Activated CD4-positive, alpha-beta T cell treated with anti-CD3 and anti-CD28 coated beads, Interleukin-2, amount 50 U/mL, for 1 hour (primary cell): Measurements from ENCODE around the gene C1QL1.
"Not testable (repeated sequence)": the region's sequence is repeated elsewhere in the genome, so short reads cannot be mapped to it uniquely, and the experiment has no call there.

Source experiments
- DNase-seq: peaks from one replicate; pipeline ENCODE4 v3.0.0-alpha.2; 2020

C1QL1 gene

DNA sequence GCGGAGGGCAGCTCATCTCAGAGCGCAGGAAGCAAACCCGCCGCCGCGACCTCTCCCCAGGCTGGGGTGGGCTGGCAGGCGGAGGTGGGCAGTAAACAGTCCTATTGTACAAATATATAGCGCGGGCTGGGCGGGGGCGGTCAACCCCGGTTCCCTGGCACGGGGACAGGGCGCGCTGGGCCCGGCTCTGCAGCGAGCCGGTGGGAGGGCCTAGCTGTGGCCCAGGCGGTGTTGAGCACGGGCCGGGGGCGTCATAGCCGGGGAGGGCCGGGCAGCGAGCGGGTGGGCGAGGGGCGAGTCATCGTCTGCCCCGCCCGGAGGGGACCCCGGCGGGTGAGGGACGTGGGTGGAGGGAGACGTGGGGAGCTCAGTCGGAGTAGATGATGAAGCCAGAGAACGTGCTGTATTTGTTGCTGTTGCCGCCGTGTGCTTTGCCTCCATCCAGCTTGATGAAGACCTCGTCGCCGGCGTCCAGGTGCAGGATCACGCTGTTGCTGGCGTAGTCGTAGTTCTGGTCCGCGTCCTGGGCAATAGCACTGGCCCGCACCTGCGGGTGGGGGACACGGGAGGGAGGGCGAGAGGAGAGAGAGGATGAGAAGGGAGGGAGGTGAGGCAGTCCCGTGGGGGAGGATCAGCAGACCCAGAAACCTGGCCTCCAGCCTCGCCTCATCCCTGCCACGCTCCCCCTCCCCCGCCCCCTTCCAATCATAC lies 8.1 kb downstream of the C1QL1 start:
- DNase-seq, result no peak

DNA sequence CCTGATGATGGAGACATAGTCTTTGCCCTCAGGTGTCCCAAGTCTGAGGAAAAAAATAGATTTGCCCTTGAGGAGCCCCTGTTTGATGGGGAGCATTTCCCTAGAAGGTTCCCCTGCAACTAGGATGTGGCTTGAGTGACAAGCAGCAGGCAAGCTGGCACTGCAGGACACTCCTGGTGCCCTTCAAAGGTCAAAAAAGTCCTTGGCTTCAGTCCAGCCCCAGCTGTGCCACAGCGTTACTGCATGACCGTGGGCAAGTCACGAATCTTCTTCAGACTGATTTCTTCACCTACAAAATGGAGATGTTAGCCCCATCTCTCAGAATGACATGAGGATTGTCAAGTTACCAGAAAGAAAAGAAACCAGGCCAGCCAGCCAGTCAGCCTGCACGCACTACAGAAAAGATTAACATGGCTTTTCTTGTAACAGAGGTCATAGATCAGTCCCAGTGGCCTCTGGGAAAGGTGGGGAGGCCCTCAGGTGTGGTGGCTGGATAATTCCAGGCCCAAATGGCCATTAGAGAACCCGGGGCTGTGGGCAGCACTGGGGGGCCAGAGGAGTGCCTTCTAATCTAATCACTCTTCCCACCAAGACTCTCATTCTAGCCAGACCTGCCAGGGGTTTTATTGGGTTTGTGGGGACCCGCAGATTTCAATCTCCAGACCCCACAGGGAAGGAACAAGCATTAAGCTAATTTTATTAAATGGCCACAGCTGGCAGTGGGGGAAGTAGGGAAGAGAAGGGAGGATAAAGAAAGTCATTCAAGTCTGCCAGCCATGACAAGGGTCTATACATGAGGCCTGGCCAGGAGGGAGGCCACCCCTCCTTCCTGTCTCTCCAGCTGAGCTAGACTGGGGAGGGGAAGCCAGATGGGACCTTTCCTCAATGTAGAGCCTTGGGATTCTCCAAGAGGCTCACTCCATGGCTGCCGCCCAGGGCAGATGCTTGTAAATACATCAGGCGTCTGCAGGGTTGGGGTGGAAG lies 10.8 kb downstream of the C1QL1 start:
- DNase-seq, result no peak

DNA sequence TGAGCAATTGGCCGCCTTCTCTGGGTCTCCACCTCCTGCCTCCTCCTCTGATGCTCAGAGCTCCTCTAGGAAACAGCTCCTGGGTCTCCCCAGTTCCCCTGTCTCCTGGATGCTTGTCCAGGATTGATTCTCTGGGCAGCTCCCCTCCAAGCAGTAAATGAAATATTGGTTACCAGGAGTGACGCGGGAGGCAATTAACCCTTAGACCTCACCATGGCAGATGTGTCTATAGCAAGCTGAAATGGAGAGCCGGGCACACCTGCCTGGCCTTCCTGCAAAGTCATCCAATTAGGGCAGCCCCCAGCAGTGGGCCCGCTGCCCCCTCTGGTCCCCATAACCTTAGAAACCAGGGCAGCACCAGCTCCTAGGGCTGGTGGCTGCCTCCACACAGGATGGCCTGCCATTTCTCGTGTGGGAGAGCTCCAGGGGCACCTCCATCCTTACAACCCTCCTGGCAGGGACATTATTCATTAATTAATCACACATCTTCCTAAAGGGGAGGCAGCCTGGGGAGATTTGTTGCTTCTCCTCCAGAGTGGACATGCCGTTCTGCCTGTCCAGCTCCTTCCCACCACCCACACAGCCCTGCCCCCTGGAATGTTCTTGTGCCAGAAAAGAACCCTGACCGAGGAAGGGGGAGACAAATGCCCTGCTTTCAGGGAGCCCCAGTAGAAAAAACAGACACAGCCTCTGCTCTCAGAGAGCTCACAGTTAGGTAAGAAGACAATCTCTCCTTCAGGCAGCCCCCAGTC lies 12.3 kb downstream of the C1QL1 start:
- DNase-seq, result no peak

DNA sequence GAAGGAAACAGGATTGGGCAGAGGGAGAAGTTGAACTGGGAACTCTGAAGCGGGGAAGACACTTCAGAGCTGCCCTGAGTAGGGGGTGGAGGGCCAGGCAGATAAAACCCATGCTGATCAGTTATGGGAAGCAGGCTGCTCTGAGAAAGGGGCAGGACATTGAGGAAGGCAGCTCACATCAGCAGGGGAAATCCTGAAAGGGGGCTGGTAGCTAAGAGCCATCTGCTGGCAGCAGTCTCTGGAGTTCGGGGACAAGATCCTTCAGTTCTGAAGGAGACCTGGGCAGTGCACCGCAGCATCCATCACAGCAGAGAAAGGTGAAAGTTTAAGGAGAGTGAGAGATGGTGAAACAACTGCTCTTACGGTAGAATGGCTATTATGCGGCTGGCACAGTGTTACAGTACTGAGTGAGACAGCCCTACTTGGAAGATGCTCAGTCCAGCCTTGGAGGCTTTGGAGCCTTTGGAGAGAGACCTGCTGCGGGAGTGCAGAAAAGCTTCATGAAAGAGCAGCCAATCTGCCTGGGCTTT lies 15.1 kb downstream of the C1QL1 start:
- DNase-seq, result no peak

DNA sequence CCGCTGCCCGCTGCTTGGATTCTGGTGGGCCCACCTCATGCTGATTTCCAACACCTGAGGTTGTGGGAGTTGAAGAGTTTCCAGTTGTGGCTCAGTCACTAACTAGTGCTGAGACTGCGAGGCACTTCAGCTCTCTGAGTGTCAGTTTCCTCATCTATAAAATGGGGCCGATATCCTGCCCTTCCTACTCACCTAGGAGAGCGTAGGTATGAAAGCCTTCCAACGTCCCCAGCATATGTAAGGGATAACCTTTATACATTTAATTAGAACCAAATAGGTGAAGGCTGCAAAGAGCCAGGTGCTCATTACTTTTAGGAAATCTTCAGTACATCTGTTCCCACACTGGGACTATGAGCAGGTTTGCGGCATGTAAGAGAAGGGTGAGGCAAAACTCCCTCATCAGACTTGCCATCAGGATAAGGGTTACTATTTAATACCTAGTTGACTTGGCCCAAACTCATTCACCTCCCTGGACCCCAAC lies 19.7 kb downstream of the C1QL1 start:
- DNase-seq, result no peak

DNA sequence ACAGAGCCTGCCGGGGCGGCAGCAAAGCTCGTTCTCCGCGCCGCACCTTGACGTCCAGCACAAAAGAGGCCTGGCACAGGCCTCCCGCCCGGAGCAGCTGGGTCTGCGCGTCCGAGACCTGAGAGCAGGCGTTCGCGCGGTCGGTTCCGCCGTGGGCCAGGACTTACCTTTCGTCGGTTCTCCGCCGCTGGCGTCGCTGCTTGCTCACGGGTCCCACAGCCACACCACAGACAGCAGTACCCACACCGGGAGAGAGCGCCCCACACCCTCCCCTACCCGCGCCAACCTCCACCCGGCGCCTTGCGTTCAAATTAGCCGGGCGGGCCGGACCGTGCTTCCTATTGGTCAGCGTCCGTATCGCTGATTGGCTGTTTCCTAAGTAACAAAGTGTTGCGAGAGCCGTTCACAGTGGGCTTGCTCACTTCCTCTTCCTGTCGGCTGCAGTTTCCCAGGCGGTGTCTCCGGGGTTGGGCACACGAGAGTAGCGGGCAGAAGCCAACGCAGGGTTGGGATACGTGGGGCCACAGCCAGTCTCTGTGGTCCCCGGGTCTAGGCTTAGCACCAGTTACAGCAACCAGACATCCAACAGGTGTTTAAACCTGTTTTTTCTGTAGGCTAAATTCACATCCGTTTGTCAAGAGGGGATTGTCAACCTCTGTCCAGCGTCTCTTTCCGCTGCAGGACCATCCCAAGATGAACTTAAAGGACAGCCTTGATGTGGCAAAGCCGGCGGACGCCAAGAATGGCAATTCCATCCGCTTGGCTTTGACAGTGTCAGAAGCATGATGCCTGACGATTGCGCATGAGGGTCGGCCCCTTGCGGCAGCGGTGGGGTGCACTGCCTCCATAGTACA lies 20.4 kb downstream of the C1QL1 start, which contains the start of gene KIF18B:
TSS of gene KIF18B (minus strand) at position 313 of the 854 bp plus-strand sequence. CDS start 11,429 bp downstream, outside the sequence.
- DNase-seq, result peak; percentile 85

DNA sequence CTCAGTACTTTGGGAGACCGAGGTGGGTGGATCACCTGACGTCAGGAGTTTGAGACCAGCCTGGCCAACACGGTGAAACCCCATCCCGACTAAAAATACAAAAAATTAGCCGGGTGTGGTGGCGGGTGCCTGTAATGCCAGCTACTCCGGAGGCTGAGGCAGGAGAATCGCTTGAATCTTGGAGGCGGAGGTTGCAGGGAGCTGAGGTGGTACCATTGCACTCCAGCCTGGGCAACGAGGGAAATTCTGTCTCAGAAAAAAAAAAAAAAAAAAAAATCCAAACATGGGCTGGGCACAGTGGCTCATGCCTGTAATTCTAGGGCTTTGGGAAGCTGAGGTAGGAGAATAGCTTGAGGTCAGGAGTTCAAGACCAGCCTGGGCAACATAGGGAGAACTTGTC lies 22.5 kb downstream of the C1QL1 start:
- DNase-seq, result not testable (repeated sequence)

DNA sequence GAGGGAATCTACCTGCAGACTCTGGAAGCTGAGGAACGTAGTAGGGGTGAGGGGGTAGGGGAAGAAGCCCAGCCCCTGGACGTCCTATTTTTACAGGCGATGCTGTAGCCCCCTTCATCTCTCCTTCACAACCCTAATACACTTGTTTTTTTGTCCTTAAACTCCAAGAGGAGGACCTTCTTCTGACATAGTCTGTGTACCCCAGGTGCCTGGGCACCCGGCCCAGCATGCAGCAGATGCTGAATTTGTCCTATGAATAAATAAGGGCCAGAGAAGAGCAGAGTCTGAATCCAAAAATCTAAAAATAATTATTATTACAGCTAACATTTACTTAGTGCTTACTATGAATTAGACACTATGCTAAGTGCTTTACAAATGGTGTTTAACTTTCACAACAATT lies 25.6 kb downstream of the C1QL1 start:
- DNase-seq, result no peak

DNA sequence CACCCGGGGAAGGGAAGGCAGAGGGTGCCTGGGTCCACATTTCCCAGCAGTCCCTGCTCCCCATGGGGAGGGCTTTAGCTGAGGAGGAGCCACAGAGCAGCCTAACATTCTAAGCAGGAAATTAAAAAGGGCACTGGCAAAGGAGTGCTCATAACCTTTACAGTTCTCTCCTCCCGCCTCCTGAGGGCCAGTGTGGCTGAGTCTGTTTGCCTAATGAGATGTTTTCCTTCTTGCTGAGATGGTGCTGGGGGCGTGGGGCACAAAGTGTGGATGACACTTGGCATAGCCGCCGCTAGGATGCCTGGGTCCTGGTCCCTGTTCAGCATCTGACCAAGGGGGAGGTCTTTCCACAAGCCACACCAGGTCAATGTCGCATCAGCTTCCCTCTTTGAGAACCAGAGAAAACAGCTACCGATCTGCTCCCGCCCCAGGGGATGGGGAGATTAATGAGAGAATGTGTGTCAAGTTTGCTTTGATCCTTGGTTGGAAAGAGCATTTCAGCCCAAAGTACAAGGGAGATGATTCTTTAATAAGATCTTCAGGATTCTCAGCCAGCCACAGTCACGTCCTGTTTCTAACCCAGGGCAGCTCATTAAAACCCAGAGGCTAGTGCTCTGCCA lies 26.3 kb downstream of the C1QL1 start:
- DNase-seq, result no peak

DNA sequence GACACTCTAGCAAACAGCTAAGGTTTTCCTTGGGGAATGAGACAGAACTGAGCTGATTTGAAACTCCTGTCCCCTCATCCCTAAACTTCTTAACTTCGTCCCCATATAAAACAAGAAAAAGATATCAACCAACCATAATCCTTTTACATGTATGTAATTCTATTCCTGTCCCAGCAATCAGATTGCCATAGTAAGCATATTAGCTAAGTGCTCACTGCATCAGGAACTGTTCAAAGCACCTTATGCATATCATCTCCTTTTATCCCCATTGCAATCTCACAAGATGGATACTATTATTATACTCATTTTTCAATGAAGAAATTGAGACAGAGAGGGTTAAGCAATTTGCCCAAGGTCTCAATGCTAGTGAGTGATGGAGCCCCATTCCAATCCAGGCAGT lies 27.3 kb downstream of the C1QL1 start:
- no peak for DNase-seq

DNA sequence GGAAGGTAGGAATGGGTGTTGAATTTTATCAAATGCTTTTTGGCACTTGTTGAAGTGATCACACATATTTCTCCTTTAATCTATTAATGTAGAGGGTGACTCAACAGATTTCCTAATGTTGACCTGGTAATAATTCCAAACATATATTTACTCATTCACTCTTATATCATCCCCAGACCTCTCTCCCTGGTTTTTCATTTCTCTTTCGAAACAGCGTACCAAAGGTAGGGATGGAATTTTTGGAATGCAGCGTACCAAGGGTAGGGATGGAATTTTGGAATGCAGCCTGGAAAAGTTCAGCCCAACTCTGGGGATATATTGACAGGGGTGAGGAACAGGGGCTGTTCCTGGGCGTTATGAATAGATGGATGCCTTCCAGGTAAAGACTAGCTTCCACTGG lies 27.8 kb downstream of the C1QL1 start:
- DNase-seq, result no peak

DNA sequence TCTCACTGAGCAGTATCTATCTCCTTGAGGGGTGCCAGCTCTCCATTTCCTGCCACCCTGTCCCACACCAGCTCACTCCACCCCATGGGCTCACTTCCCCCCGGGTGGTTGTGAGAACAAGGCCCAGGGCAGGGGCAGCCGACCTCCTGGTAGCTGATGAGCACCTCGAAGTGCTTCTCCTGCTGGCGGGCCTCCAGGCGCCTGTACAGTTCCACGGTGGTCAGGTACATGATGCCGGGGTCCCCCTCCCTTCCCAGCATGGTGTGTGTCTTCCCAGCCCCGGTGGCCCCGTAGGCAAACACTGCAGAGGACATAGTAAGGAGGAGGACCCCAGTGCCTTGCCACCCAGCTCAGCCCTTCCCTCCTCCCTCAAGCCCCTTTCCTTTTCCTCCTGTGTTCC lies 33.0 kb downstream of the C1QL1 start:
- no peak for DNase-seq

DNA sequence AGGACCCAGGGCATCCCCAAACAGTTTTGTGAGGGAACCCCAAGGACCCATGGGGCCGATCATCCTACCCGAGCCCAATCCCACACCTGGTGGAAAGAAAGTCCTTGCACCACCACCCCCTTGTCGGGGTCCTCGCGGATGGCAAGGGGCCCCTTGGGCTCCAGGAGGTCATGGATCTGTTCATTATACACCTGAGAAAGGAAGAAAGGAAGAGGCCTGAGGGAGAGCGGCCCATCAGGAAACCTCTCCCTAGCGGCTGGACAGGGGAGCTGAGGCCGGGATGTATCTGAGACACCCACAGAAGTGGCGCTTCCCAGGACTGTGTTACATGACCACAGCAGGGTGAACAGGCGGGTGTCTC lies 33.4 kb downstream of the C1QL1 start:
- DNase-seq, result no peak

DNA sequence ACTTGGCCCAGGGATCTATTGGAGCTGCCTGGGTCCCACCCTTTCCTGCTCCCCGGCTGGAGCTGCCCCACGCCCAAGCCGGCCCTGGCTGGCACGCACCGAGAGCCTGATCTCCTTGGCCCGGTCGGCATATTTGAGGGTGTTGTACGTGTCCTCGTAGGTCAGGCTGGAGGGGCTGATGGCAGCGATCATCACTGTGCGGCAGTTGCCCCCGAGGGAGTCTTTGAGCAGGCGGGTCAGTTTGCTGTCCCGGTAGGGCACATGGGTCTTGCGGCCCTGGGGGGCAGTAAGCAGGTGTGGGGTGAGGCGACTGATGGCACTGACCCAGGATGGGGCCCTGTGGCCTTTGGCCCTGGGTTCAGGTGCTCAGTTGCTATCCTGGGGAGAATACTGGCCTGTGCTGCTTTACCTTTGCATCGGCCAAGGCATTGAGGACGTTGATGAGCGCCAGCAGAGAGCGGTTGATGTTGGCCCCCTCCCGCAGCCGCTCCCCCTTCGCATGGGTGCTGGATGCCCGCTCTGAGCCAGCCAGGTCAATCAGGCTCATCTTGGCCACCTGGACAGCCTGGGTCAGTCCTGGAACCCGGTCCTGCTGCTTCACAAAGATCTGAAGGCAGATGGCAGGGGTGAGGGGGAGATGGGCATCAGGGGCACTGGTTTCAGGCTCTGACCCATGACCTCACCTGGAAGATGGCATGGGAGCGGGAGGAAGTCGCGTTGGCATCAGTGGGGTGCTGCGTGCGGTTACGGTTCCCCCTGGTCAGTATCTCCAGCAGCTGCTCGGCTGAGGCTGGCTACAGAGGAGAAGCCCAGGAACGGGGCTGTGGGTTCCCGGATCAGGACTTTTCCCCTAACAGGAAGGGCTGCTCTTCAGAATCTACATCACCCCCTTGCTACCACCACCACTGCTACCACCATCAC lies 34.0 kb downstream of the C1QL1 start:
- no peak for DNase-seq

DNA sequence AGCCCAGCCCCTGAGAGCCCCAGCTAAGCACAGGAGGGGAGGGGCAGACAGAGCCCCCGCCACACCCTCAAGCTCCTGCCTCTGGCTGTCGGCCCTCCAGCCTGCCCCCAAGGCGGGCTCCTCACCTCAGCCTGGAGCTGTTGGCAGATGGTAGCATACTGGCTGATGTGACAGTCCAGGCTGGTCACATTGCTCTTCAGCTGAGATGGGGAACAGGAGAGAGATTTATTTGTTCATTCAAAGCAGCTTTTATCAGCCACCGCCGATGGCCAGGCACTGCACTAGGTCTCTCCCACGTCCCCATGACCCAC lies 35.4 kb downstream of the C1QL1 start:
- no peak for DNase-seq

DNA sequence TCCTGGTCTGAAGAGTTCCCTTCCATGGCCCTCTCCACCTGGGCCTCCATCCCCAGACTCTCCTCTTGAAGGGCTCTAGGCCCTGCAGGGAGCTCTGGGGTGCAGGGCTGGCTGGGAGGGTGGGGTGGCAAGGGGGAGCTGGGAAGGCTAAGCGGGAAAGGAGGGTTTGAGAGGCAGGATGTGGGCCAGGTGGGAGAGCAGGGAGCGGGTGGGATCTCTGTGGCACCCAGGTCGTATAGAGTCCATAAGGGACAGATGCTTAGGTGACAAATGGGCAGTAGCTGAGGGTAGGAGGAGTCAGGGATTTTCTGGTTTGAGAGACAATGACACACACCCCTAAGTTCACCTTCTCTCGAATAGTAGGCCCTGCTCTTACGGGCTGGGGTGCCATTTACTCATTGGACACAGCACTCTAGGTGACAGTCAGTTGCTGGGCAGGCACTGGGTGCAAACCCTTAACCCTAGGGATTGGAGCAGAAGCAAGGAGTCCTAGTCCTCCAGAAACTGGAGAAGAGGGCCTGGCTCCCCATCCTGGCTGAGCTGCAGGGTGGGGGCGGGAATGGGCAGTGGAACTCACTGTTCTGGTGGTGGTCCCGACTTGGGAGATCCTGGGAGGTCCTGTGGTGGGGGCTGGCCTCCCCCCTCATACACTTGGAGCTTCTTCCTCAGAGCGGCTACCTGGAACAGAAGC lies 35.9 kb downstream of the C1QL1 start:
- no peak for DNase-seq

DNA sequence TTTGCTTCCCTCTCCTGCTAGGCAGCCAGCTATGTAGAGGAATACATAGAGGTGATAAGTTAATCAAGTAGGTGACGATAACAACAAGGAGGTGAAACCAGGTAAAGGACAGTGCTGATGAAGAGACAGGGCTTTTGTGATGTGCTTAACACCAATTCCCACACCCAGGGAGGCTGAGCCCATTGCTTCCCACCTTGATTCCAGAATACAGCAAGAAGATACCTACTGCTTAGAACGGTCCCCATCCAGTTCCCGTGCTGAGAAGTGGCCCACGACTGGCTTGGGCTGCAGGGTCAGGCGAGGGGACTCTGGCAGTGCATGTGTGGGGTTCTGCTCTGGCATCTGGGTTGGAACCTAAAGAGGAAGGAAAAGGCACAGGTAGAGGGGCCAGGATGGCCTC lies 36.7 kb downstream of the C1QL1 start:
- no peak for DNase-seq

DNA sequence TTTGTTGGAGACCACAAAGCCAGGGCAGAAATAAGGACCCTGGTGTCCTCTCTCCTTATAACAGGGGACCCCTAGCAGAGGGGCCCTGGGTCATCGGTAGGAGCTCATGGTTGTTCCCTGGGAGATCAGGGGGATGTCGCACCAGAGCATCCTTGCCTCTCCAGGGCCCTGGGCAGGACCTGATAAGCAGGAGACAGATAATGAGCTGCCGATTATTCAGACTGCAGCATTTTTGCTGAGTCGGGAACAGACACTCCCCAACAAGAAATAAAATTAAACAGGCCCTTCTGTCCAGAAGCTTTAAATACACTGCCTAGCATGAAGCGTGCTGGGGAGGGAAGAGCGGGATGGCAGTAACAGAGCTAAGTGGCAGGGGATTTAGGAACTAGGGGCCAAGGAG lies 37.4 kb downstream of the C1QL1 start:
- no peak for DNase-seq

DNA sequence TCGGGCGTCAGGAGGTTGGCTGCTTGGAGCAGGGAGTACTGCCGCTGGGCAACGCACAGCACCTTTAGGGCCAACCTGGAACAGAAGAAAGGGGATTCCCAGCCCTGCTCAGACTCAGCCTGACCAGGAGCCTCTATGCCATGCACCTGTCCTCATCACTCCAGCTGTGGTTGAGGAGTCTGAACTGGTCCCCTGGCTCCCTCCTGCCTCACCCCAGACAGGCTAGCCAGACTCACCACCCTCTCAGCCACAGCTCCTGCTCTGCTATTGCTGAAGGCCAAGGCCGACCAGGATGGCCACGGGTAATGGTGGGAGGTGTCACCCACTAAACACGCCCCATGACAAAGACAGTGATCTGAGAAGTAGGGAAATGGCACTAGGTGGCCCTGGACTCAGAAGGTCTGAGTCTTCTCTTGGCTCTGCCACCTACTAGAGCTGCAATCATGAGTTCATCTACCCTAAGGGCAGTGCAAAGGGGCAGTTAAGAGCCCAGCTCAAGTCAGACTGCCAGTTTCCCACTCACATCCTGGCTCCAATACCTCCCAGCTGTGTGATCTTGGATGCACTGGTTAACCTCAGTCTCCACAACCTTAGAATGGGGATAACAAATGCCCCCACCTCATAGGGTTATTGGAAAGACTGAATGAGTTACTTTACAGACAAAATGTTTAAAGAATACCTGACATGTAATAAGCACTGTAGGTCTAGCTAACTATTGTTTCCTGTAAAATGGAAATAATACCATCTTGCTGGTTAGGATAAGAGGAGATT lies 39.0 kb downstream of the C1QL1 start:
- no peak for DNase-seq
